HepG2 (cell line): ENCODE measurements around the gene LMF2. TPM values are rescaled to one million over a fixed set of nuclear protein-coding genes. Genes with fewer than 3 reads are reported as not detected.
A peak's percentile ranks its signal among the peaks of the same experiment; 100 is the strongest.

Experiments
- ATF3 ChIP-seq: sonication (generic); formaldehyde crosslinking; IDR thresholded peaks from 2 replicates; pipeline ENCODE4 v1.4.0; 2020; ENCODE audit warnings: missing genetic modification reagents
- CENPT ChIP-seq: sonication (generic); formaldehyde crosslinking; IDR thresholded peaks from 2 replicates; pipeline ENCODE4 v1.8.0; 2022; ENCODE audit warnings: low read depth, mild to moderate bottlenecking, moderate library complexity, missing genetic modification reagents
- GATAD1 ChIP-seq: IDR thresholded peaks from 2 replicates; pipeline ENCODE4 v1.6.1; 2016; ENCODE audit warnings: missing genetic modification reagents, missing compliant biosample characterization
- HIVEP1 ChIP-seq: sonication (generic); formaldehyde crosslinking; IDR thresholded peaks from 2 replicates; pipeline ENCODE4 v1.4.0; 2020; ENCODE audit warnings: mild to moderate bottlenecking, missing genetic modification reagents
- RBFOX2 ChIP-seq: fragments of 200-400 bp; formaldehyde crosslinking; IDR thresholded peaks from 2 replicates; pipeline ENCODE4 v1.6.1; 2017; ENCODE audit warnings: low read depth, mild to moderate bottlenecking, low read length
- REST ChIP-seq, 2 experiments: IDR thresholded peaks; 2 replicates each; pipeline ENCODE4 v1.6.1; 2011 to 2012; ENCODE audit warnings: low read length in 2 of 2, borderline replicate concordance in 1 of 2, low read depth in 1 of 2, mild to moderate bottlenecking in 1 of 2, moderate library complexity in 1 of 2
- THYN1 ChIP-seq: sonication (generic); formaldehyde crosslinking; IDR thresholded peaks from 2 replicates; pipeline ENCODE4 v1.8.1; 2023; ENCODE audit warnings: low read depth, mild to moderate bottlenecking, moderate library complexity, missing genetic modification reagents, borderline replicate concordance
- ZNF276 ChIP-seq: sonication (generic); formaldehyde crosslinking; IDR thresholded peaks from 2 replicates; pipeline ENCODE4 v1.4.0; 2020; ENCODE audit warnings: mild to moderate bottlenecking, low read depth, missing genetic modification reagents
- ZNF280D ChIP-seq: sonication (generic); formaldehyde crosslinking; IDR thresholded peaks from 2 replicates; pipeline ENCODE4 v1.5.1; 2020; ENCODE audit warnings: mild to moderate bottlenecking, missing genetic modification reagents
- ZNF350 ChIP-seq: sonication (generic); formaldehyde crosslinking; IDR thresholded peaks from 2 replicates; pipeline ENCODE4 v1.4.0; 2020; ENCODE audit warnings: mild to moderate bottlenecking, low read depth, missing genetic modification reagents, borderline replicate concordance
- ZNF557 ChIP-seq: sonication (generic); formaldehyde crosslinking; IDR thresholded peaks from 2 replicates; pipeline ENCODE4 v1.4.0; 2020; ENCODE audit warnings: missing genetic modification reagents
- polyA plus RNA-seq, 8 experiments: library from polyadenylated mRNA; depleted of rRNA in 3 of 8; stranded (reverse) in 7 of 8; unstranded in 1 of 8; fragments of >200 nt; fragmentation: Illumina TruSeq in 4 of 8; extraction: Trizol in 4 of 8; gene quantifications; 2 replicates each; pipeline versions ENCODE4 v1.2.1 to v1.2.3, GENCODE V29; 2011 to 2016; ENCODE audit warnings: low read depth in 4 of 8, missing spikeins in 1 of 8, mixed read lengths in 1 of 8; ENCODE audit not compliant: insufficient read depth in 1 of 8
- total RNA-seq, 5 experiments: library from RNA; depleted of rRNA; stranded (reverse); fragments of >200 nt; fragmentation: Illumina TruSeq; extraction: Trizol; gene quantifications; 2 replicates each; pipeline ENCODE4 v1.2.3, GENCODE V29; 2016; ENCODE audit warnings: low read depth in 1 of 5

LMF2 gene
- total and polyA plus RNA-seq, 2 of the 13 experiments (the other 11 are each of a cell fraction or from before 2014, with no cell fraction given) = 23.3 to 30.6 TPM

- TF ChIP-seq GATAD1 (CRISPR knock-in tag) = no peak
- 0 out of 2 replicates have a peak, but pooled peaks have one; percentile 43 for TF ChIP-seq HIVEP1 (CRISPR knock-in tag)
- no peak for TF ChIP-seq ZNF276
- TF ChIP-seq ZNF557 (CRISPR knock-in tag) = no peak
- TF ChIP-seq REST (IDR thresholded peaks at IDR 0.05; ENCODE audit: borderline replicate concordance in 1 of 2, low read depth in 1 of 2, low read length in 2 of 2) = no peak
- 0 out of 2 replicates have a peak, but pooled peaks have one; percentile 51 for TF ChIP-seq THYN1 (CRISPR knock-in tag)
- TF ChIP-seq RBFOX2 = peak; percentile 67
- no peak for TF ChIP-seq CENPT (CRISPR knock-in tag)
- no peak for TF ChIP-seq ATF3 (CRISPR knock-in tag)
- TF ChIP-seq ZNF280D (CRISPR knock-in tag) = no peak
- TF ChIP-seq ZNF350 (CRISPR knock-in tag) = no peak
Measured at GRCh38 chr22:50482107-50483074, 25.1 kb downstream of the LMF2 start (continued).
